Neural cell (in vitro differentiated cells): ENCODE results near the gene SHTN1. TPM values are rescaled to one million over a fixed set of nuclear protein-coding genes. Genes with fewer than 3 reads are reported as not detected.

Source experiments
- H2AFZ ChIP-seq: fragments of 200-600, 300-800 bp; sonication (generic), shearing (Covaris generic); 2 replicates; pipeline ENCODE4 v1.6.0; 2014; ENCODE audit warnings: low read depth, mild to moderate bottlenecking, antibody characterized with exemption, low read length, moderate library complexity
- H3F3A ChIP-seq: fragments of 200-600 bp; shearing (Covaris generic); 2 replicates; pipeline ENCODE4 v1.6.1; 2016; ENCODE audit warnings: mild to moderate bottlenecking, moderate library complexity, mixed read lengths, antibody characterized with exemption, low read length; ENCODE audit not compliant: insufficient read depth, poor library complexity, severe bottlenecking
- H3K27ac ChIP-seq: fragments of 200-600, 300-800 bp; sonication (generic), shearing (Covaris generic); 2 replicates; pipeline ENCODE4 v1.5.1; 2014; ENCODE audit warnings: mild to moderate bottlenecking, low read length, moderate library complexity
- H3K27me3 ChIP-seq: fragments of 300-800, 200-600 bp; sonication (generic), shearing (Covaris generic); 2 replicates; pipeline ENCODE4 v1.6.0; 2014; ENCODE audit warnings: mild to moderate bottlenecking, low read depth, low read length, moderate library complexity; ENCODE audit not compliant: insufficient read depth
- H3K36me3 ChIP-seq: fragments of 300-800, 200-600 bp; sonication (generic), shearing (Covaris generic); 2 replicates; pipeline ENCODE4 v1.5.1; 2014; ENCODE audit warnings: mild to moderate bottlenecking, antibody characterized with exemption, low read length, moderate library complexity; ENCODE audit not compliant: insufficient read depth
- H3K4me2 ChIP-seq: fragments of 300-800, 200-600 bp; sonication (generic), shearing (Covaris generic); 2 replicates; pipeline ENCODE4 v1.6.0; 2014; ENCODE audit warnings: mild to moderate bottlenecking, low read length
- H3K4me3 ChIP-seq: fragments of 300-800, 200-600 bp; sonication (generic), shearing (Covaris generic); 2 replicates; pipeline ENCODE4 v1.5.1; 2014; ENCODE audit warnings: mild to moderate bottlenecking, low read length, moderate library complexity
- H3K79me2 ChIP-seq: fragments of 200-600 bp; shearing (Covaris generic); replicated peaks from 2 replicates; pipeline ENCODE4 v1.6.0; 2014; ENCODE audit warnings: mild to moderate bottlenecking, low read length, moderate library complexity; ENCODE audit not compliant: insufficient read depth
- H3K9ac ChIP-seq: fragments of 300-800, 200-600 bp; sonication (generic), shearing (Covaris generic); 2 replicates; pipeline ENCODE4 v1.6.1; 2016; ENCODE audit warnings: mild to moderate bottlenecking, low read length, mixed read lengths
- H3K9me2 ChIP-seq: fragments of 200-600 bp; shearing (Covaris generic); 2 replicates; pipeline ENCODE4 v1.6.1; 2016; ENCODE audit warnings: mild to moderate bottlenecking, low read length, mixed read lengths; ENCODE audit not compliant: insufficient read depth
- H3K9me3 ChIP-seq: fragments of 200-600, 300-800 bp; sonication (generic), shearing (Covaris generic); 2 replicates; pipeline ENCODE4 v1.6.1; 2016; ENCODE audit warnings: mild to moderate bottlenecking, mixed run types, low read length, moderate library complexity, mixed read lengths
- H4K20me1 ChIP-seq: fragments of 200-600 bp; shearing (Covaris generic); 2 replicates; pipeline ENCODE4 v1.6.1; 2016; ENCODE audit warnings: mild to moderate bottlenecking, mixed run types; ENCODE audit not compliant: insufficient read depth
- CTCF ChIP-seq: fragments of 450-650 bp; IDR thresholded peaks from 2 replicates; pipeline ENCODE4 v1.5.1; 2014; ENCODE audit warnings: antibody characterized with exemption, mild to moderate bottlenecking, moderate library complexity; ENCODE audit not compliant: poor library complexity, severe bottlenecking
- EZH2 ChIP-seq: fragments of 200-600, 300-800 bp; shearing (Covaris generic), sonication (generic); IDR thresholded peaks from 2 replicates; pipeline ENCODE4 v1.6.1; 2014; ENCODE audit warnings: antibody characterized with exemption, low read length, borderline replicate concordance, mild to moderate bottlenecking; ENCODE audit not compliant: insufficient read depth, poor library complexity, severe bottlenecking
- MXI1 ChIP-seq: fragments of 450-650 bp; conservative IDR thresholded peaks from 2 replicates; pipeline ENCODE4 v1.6.1; 2014; ENCODE audit warnings: antibody characterized with exemption, mild to moderate bottlenecking; ENCODE audit not compliant: poor library complexity, severe bottlenecking
- POLR2AphosphoS5 ChIP-seq: IDR thresholded peaks from 2 replicates; pipeline ENCODE4 v1.6.1; 2012
- RAD21 ChIP-seq: fragments of 450-650 bp; conservative IDR thresholded peaks from 2 replicates; pipeline ENCODE4 v1.6.1; 2014; ENCODE audit warnings: antibody characterized with exemption, mild to moderate bottlenecking, moderate library complexity
- SMC3 ChIP-seq: fragments of 450-650 bp; conservative IDR thresholded peaks from 2 replicates; pipeline ENCODE4 v1.6.1; 2014; ENCODE audit warnings: antibody characterized with exemption, mild to moderate bottlenecking, moderate library complexity; ENCODE audit not compliant: poor library complexity
- TAF1 ChIP-seq: IDR thresholded peaks from 2 replicates; pipeline ENCODE4 v1.6.1; 2012; ENCODE audit warnings: low read depth
- polyA plus RNA-seq: library from polyadenylated mRNA; depleted of rRNA; stranded (reverse); fragments of >200 nt; gene quantifications from 2 replicates; pipeline ENCODE4 v1.2.3, GENCODE V29; 2014
- TF ChIP-seq, protein P1 (sequence below): IDR thresholded peaks from 2 replicates; pipeline ENCODE4 v1.6.1; 2012; ENCODE audit warnings: borderline replicate concordance

Gene SHTN1
- polyA plus RNA-seq, 1 donor from 2014 or later = 55.8 TPM

DNA sequence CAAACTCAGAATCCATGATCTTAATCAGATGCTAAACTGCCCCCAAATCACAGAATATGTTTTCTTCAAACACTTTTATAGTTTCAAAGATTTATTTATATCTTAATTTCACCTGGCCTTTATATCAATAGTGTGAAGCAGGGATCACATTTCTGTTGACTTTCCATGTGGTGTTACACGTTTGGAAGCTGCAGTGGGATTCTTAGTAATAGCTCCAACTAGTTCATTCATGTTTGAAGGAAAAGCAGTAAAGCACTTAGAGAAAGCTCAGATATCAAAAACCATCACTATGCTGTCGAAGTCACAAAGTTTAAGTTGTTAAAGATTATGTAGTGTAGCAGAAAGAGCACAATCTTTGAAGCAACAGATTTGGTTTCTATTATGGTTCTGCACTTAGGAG, 138.9 kb downstream of the SHTN1 start:
- Histone ChIP-seq H3F3A (no peaks in the 10 kb centered on the region), H3K27me3 (no peaks in the 10 kb centered on the region), H3K36me3 (no peaks in the 10 kb centered on the region), H3K27ac (no peak overlapping the region), H3K79me2 (no peaks in the 10 kb centered on the region), H3K9me3 (no peaks in the 10 kb centered on the region), H3K4me2 (no peak overlapping the region), H3K9me2 (no peaks in the 10 kb centered on the region), H3K4me3 (no peak overlapping the region), H3K9ac (no peak overlapping the region), H2AFZ (no peak overlapping the region), H4K20me1 (no peaks in the 10 kb centered on the region)
- no peak for TF ChIP-seq MXI1
- TF ChIP-seq CTCF = no peak
- TF ChIP-seq SMC3 = no peak
- no peak for TF ChIP-seq POLR2AphosphoS5

DNA sequence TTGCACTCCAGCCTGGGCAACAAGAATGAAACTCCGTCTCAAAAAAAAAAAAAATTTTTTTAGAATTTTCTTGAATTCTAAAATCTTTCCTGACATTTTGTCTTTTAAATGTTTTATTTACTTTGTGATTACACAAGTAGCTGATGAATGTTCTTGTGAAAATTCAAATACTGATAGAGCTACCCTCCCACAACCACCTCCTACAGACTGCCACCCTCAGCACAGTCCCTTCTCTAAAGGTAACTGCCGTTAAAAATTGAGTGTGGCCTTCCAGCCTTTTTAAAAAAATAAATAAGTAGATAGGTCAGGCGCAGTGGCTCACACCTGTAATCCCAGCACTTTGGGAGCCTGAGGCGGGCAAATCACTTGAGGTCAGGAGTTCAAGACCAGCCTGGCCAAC, 140.6 kb downstream of the SHTN1 start:
- H3F3A ChIP-seq = no peaks in the 10 kb centered on the region
- H2AFZ ChIP-seq = no peak overlapping the region
- no peak overlapping the region for H3K27ac ChIP-seq
- H3K4me3 ChIP-seq = no peak overlapping the region
- H3K79me2 ChIP-seq = no peaks in the 10 kb centered on the region
- no peaks in the 10 kb centered on the region for H4K20me1 ChIP-seq
- no peak overlapping the region for H3K4me2 ChIP-seq
- no peak for TF ChIP-seq CTCF
- no peak for TF ChIP-seq RAD21
- no peak for TF ChIP-seq EZH2
- no peak for TF ChIP-seq TAF1
- TF ChIP-seq, protein P1, sequence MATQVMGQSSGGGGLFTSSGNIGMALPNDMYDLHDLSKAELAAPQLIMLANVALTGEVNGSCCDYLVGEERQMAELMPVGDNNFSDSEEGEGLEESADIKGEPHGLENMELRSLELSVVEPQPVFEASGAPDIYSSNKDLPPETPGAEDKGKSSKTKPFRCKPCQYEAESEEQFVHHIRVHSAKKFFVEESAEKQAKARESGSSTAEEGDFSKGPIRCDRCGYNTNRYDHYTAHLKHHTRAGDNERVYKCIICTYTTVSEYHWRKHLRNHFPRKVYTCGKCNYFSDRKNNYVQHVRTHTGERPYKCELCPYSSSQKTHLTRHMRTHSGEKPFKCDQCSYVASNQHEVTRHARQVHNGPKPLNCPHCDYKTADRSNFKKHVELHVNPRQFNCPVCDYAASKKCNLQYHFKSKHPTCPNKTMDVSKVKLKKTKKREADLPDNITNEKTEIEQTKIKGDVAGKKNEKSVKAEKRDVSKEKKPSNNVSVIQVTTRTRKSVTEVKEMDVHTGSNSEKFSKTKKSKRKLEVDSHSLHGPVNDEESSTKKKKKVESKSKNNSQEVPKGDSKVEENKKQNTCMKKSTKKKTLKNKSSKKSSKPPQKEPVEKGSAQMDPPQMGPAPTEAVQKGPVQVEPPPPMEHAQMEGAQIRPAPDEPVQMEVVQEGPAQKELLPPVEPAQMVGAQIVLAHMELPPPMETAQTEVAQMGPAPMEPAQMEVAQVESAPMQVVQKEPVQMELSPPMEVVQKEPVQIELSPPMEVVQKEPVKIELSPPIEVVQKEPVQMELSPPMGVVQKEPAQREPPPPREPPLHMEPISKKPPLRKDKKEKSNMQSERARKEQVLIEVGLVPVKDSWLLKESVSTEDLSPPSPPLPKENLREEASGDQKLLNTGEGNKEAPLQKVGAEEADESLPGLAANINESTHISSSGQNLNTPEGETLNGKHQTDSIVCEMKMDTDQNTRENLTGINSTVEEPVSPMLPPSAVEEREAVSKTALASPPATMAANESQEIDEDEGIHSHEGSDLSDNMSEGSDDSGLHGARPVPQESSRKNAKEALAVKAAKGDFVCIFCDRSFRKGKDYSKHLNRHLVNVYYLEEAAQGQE = no peak
- no peak for TF ChIP-seq MXI1
- H3K27me3 ChIP-seq = no peaks in the 10 kb centered on the region
- H3K36me3 ChIP-seq = no peaks in the 10 kb centered on the region
- H3K9me3 ChIP-seq = no peaks in the 10 kb centered on the region
- no peaks in the 10 kb centered on the region for H3K9me2 ChIP-seq
- no peak overlapping the region for H3K9ac ChIP-seq
